Choroid plexus epithelial cell (primary cell): ENCODE measurements around the gene SH2B3.

Experiments used
- DNase-seq: peaks from one replicate; pipeline ENCODE4 v3.0.0-alpha.2; 2010; ENCODE audit warnings: low read depth
- H3K4me3 ChIP-seq: 2 replicates; pipeline ENCODE4 v1.5.1; 2011; ENCODE audit warnings: low read depth, mild to moderate bottlenecking, control low read depth, low read length, moderate library complexity
- TF ChIP-seq, protein P1 (sequence below): conservative IDR thresholded peaks from 2 replicates; pipeline ENCODE4 v1.5.1; 2011; ENCODE audit warnings: low read depth, mild to moderate bottlenecking, control low read depth, inconsistent platforms, low read length, moderate library complexity

SH2B3 gene

DNA sequence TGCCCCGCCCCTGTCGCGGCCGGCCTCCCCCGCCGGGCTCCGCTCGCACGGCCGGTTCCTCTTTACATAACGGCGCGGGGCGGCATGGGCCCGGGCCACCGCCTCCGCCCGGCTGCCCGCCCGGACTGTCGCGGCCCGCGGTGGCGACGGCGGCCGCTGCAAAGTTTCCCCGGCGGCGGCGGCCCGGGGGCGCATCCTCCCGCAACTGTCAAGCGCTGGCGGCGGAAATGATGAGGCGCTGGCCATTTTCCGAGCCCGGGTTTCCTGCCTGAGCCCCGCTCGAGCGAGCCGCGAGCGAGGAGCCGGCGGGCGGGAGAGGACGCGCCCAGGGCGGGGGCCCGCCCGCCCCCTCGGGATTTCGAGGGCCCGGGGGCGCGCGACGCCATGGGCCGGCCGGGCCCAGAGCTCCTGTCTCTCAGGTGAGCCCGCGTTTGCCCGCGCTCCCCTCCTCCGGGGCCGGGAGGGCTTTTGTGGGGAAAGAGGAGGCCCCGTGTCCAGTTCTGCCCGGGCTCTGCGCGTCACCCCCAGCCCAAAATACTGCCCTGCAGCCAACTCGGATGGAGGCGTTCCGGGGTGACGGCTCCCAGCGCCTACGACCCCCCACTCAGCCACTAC lies at the start of gene SH2B3:
Gene SH2B3, plus strand, starts transcription at position 65 of the 615 bp plus-strand sequence. CDS start 12,223 bp downstream, outside the sequence.
- DNase-seq = no peak
- TF ChIP-seq, protein P1, sequence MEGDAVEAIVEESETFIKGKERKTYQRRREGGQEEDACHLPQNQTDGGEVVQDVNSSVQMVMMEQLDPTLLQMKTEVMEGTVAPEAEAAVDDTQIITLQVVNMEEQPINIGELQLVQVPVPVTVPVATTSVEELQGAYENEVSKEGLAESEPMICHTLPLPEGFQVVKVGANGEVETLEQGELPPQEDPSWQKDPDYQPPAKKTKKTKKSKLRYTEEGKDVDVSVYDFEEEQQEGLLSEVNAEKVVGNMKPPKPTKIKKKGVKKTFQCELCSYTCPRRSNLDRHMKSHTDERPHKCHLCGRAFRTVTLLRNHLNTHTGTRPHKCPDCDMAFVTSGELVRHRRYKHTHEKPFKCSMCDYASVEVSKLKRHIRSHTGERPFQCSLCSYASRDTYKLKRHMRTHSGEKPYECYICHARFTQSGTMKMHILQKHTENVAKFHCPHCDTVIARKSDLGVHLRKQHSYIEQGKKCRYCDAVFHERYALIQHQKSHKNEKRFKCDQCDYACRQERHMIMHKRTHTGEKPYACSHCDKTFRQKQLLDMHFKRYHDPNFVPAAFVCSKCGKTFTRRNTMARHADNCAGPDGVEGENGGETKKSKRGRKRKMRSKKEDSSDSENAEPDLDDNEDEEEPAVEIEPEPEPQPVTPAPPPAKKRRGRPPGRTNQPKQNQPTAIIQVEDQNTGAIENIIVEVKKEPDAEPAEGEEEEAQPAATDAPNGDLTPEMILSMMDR = no peak
- peak within 1 kb of the TSS; percentile 91 for H3K4me3 ChIP-seq

DNA sequence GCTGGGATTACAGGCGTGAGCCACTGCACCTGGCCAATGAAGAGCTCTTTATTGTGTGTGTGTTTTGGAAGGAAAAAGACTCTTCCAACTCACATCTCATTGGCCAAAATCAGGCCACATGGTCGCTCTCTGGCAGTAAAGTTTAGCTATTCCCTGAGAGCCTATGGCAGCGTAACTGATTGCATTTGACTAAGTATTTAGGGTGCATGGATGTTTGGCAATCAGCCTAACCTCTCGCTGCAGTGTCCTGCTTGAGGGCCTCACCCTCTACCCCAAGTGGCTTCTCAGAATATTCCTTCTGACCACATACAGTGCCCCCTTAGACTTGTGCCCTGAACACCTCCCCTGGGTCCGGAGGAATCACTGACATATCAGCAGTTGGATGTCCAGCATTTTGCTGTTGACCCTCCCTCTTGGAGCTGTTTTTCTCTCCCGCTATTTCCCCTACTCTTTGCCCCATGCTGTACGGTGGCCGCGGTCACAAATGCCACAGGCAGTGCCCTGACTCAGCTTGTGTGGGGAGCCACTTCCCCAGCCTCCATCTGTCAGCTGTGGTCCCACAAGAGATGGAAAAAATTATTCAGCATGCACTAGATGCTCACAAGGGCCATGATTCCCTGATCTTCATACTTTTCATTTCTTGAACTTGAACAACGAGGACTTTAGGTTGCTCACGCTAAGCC lies 46.4 kb upstream of the SH2B3 start:
- no peak for DNase-seq
- TF ChIP-seq, protein P1 = no peak
- no peak overlapping the region for H3K4me3 ChIP-seq

DNA sequence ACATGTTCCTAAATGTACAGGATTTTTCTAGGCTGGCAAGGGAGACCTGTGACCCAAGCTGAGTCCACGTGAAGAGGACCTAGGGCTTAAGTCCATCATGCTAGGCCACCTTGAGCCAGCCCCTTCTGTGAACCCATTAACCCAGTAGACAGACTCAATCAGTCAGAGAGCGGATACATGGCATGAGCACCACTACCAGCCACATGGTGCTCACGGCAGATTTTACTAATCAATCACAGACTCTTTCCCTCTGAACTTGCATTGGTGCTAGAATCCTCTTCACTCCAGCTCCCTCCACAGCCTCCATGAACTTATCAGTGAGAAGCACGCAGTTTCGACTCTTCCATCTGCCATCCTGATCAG lies 45.8 kb upstream of the SH2B3 start:
- H3K4me3 ChIP-seq = no peak overlapping the region
- no peak for DNase-seq
- TF ChIP-seq, protein P1 = no peak

DNA sequence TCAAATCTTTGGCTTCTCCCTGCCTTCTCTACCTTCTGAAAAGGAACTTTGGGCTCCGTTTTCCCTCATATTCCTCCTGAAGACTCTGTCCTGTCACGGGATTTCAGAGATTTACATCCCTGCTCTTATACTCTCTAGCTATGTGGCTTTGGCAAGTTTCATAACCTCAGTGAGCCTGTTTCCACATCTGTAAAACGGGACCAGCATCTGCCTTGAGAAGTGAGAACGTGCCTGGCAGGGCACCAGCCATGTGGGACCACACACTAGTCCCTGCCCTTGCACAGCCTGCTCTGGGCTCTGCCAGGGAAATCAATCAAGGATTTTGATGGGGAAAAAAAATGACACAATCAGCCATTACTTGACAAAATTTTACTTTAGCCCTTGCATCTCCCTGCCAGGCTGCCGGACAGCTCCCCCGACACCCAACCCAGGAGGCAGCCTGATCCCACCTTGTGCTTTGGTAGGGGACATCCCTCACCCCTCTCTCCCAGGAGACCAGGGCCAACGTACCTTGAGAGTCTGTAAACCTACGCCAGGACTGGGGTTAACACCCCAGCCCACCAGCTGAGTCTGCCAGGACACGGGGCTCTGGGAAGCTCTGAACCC lies 45.3 kb upstream of the SH2B3 start:
- H3K4me3 ChIP-seq = no peak overlapping the region
- DNase-seq = no peak
- TF ChIP-seq, protein P1 = no peak

DNA sequence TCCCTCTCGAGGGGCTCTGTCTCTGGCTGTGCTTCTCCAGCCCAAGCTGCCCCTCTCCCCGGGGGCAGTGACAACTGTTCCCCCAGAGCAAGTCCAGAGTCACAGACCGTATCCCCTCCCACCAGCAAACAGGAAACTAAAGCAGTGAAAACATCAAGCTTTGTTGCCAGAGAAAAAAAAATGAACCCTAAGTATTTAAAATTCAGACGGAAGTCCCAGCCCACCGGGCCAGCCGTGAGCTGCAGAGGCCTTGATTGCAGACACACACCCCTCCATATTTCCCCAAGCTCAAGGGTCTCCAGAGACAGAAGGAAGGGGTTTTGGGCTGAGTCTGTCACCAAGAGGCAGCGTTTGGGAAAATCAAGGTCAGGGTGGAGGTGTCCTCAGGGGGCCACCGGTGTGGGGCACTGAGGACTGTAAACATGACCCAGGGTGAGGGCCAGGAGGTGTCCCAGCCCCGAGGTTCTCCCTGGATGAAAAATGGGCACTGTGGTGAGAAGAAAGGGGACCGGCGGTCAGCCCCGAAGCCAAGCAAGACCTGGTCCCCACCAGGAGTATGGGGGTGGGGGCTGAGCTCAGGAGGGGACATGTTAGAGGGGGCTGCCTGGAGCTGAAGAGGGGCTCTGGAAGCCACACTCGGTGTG lies 44.5 kb upstream of the SH2B3 start:
- no peak overlapping the region for H3K4me3 ChIP-seq
- DNase-seq = no peak
- TF ChIP-seq, protein P1 = no peak

DNA sequence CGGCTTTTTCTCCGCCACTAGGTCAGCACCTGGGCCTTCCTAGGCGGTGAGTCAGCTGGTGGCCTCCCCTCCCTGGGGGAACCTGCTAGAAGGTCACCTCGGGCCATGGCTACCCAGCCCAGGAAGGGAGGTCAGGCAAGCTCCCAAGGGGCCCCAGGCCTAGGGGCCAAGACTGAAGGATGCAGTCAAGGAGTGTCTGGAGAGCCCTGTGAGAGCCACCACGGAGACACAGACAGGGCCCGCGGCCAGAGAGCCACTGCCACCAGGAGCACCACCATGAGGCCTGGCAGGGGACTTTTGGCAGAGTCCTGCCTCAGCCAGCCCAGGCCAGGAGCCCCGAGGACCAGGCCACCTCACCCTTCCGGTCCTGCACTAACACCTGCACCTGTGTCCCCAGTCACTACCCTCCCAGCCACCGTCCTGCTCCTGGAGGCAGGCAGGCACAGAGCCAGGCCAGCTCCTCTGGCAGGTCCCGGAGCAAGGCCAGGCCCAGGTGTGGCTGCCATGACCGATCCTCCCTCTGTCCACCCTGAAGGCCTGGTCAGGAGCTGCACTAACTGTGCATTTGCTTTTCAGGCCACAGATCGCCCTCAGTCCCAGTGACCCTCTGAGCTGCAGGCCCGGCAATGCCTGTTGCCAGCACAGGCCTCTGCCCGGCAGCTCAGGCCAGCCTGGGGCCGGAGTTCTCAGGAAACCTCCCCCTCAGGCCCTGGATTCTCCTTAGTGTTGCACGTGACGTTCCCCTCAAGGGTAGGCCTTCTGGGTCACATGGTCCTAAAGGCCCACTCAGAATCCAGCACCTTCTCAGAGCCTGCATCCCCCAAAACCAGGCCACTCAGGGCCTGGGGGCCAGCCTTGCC lies 43.8 kb upstream of the SH2B3 start:
- H3K4me3 ChIP-seq = no peak overlapping the region
- no peak for DNase-seq
- TF ChIP-seq, protein P1 = no peak
